Hepatocyte (in vitro differentiated cells): Measurements from ENCODE around the gene CHAT. TPM values are rescaled to one million over a fixed set of nuclear protein-coding genes. Genes with fewer than 3 reads are reported as not detected.

Experiments used
- DNase-seq: peaks from one replicate; pipeline ENCODE4 v3.0.0-alpha.2; 2016; ENCODE audit warnings: low spot score
- H2AFZ ChIP-seq: fragments of 200-600 bp; sonication (generic); 2 replicates; pipeline ENCODE4 v1.6.0; 2016; ENCODE audit warnings: antibody characterized with exemption, mild to moderate bottlenecking
- H3K27ac ChIP-seq: fragments of 200-600 bp; sonication (generic); 2 replicates; pipeline ENCODE4 v1.5.1; 2016; ENCODE audit warnings: mild to moderate bottlenecking
- H3K27me3 ChIP-seq: fragments of 200-600 bp; sonication (generic); 2 replicates; pipeline ENCODE4 v1.6.1; 2016
- H3K36me3 ChIP-seq: fragments of 200-600 bp; sonication (generic); replicated peaks from 2 replicates; pipeline ENCODE4 v1.5.1; 2016; ENCODE audit warnings: low read depth; ENCODE audit not compliant: insufficient read depth
- H3K4me1 ChIP-seq: fragments of 200-600 bp; sonication (generic); 2 replicates; pipeline ENCODE4 v1.5.1; 2016; ENCODE audit warnings: mild to moderate bottlenecking, moderate library complexity; ENCODE audit not compliant: insufficient read depth
- H3K4me2 ChIP-seq: fragments of 200-600 bp; sonication (generic); 2 replicates; pipeline ENCODE4 v1.6.0; 2016
- H3K4me3 ChIP-seq: fragments of 200-600 bp; sonication (generic); 2 replicates; pipeline ENCODE4 v1.5.1; 2016; ENCODE audit warnings: mild to moderate bottlenecking
- H3K79me2 ChIP-seq: fragments of 200-600 bp; sonication (generic); 2 replicates; pipeline ENCODE4 v1.6.0; 2017; ENCODE audit warnings: mild to moderate bottlenecking
- H3K9me2 ChIP-seq: fragments of 200-600 bp; sonication (generic); replicated peaks from 2 replicates; pipeline ENCODE4 v1.6.0; 2017; ENCODE audit warnings: mild to moderate bottlenecking; ENCODE audit not compliant: insufficient read depth
- H3K9me3 ChIP-seq: fragments of 200-600 bp; sonication (generic); 2 replicates; pipeline ENCODE4 v1.5.1; 2016; ENCODE audit warnings: low read depth, mild to moderate bottlenecking
- H4K20me1 ChIP-seq: fragments of 200-600 bp; sonication (generic); 2 replicates; pipeline ENCODE4 v1.6.0; 2016; ENCODE audit warnings: mild to moderate bottlenecking; ENCODE audit not compliant: insufficient read depth, poor library complexity, severe bottlenecking
- CTCF ChIP-seq: fragments of 200-600 bp; sonication (generic); IDR thresholded peaks from 2 replicates; pipeline ENCODE4 v1.5.1; 2016; ENCODE audit warnings: antibody characterized with exemption, mild to moderate bottlenecking; ENCODE audit not compliant: poor library complexity
- EZH2 ChIP-seq: fragments of 200-600 bp; sonication (generic); IDR thresholded peaks from 2 replicates; pipeline ENCODE4 v1.6.1; 2016; ENCODE audit warnings: antibody characterized with exemption, mild to moderate bottlenecking, borderline replicate concordance
- EZH2phosphoT487 ChIP-seq: fragments of 200-600 bp; sonication (generic); IDR thresholded peaks from one replicate; pipeline ENCODE4 v1.6.1; 2018; ENCODE audit warnings: antibody characterized with exemption, mild to moderate bottlenecking, low read depth, moderate library complexity; ENCODE audit not compliant: unreplicated experiment, severe bottlenecking
- WGBS: methylation state at CpG from one replicate; pipeline ENCODE4 v1.1.6; 2016; ENCODE audit warnings: low lambda C conversion rate; ENCODE audit errors: missing lambda C conversion rate; 5-methylcytosine and 5-hydroxymethylcytosine counted together
- polyA plus RNA-seq: library from polyadenylated mRNA; unstranded; fragments of >200 nt; fragmentation: Nextera tagmentation; extraction: Ambion mirVana; gene quantifications from 2 replicates; pipeline ENCODE4 v1.2.1, GENCODE V29; 2016
- total RNA-seq: library from RNA; depleted of rRNA; stranded (reverse); fragments of >200 nt; gene quantifications from 2 replicates; pipeline ENCODE4 v1.2.3, GENCODE V29; 2014

The CHAT gene
- total and polyA plus RNA-seq, 2 experiments from 2014 or later: 0.27 TPM; not detected in 1

- Histone ChIP-seq H3K4me2 (no peak overlapping the region), H3K36me3 (no peaks in the 10 kb centered on the region), H3K27ac (no peak overlapping the region), H3K27me3 (no peaks in the 10 kb centered on the region), H3K4me3 (no peak overlapping the region), H3K79me2 (no peaks in the 10 kb centered on the region), H2AFZ (no peak overlapping the region), H3K4me1 (peaks cover 7% of the 10 kb centered on the region), H3K9me3 (no peaks in the 10 kb centered on the region), H4K20me1 (no peaks in the 10 kb centered on the region), H3K9me2 (no peaks in the 10 kb centered on the region)
- TF ChIP-seq EZH2 (no peak), EZH2phosphoT487 (no peak), CTCF (no peak)
- 90% methylated on average over 15 of the region's 15 CpGs for WGBS
- no peak for DNase-seq
These were observed 37.4 kb downstream of the CHAT start for GRCh38 chr10:49651039-49651835.

GRCh38 chr10:49651917-49652316 lies 38.1 kb downstream of the CHAT start:
- H3K4me2 ChIP-seq: no peak overlapping the region

GRCh38 chr10:49652421-49653272 lies 38.8 kb downstream of the CHAT start:
- Histone ChIP-seq H3K9me2 (no peaks in the 10 kb centered on the region), H3K79me2 (no peaks in the 10 kb centered on the region), H3K36me3 (no peaks in the 10 kb centered on the region), H3K9me3 (no peaks in the 10 kb centered on the region), H3K4me3 (no peak overlapping the region), H3K4me2 (no peak overlapping the region), H3K4me1 (peaks cover 7% of the 10 kb centered on the region), H2AFZ (no peak overlapping the region), H3K27ac (peak overlapping the region; percentile 78), H4K20me1 (no peaks in the 10 kb centered on the region), H3K27me3 (no peaks in the 10 kb centered on the region)
- no peak for TF ChIP-seq CTCF
- TF ChIP-seq EZH2phosphoT487: no peak
- no peak for TF ChIP-seq EZH2
- 82% methylated on average over 13 of the region's 15 CpGs for WGBS
- peak; percentile 57 for DNase-seq

More at GRCh38 chr10:49651917-49652316, 38.1 kb downstream of the CHAT start:
- Histone ChIP-seq H3K4me1 (peaks cover 7% of the 10 kb centered on the region), H3K27ac (no peak overlapping the region), H3K36me3 (no peaks in the 10 kb centered on the region), H2AFZ (no peak overlapping the region), H3K9me3 (no peaks in the 10 kb centered on the region), H3K9me2 (no peaks in the 10 kb centered on the region), H3K4me3 (no peak overlapping the region), H4K20me1 (no peaks in the 10 kb centered on the region), H3K79me2 (no peaks in the 10 kb centered on the region), H3K27me3 (no peaks in the 10 kb centered on the region)
- no peak for TF ChIP-seq CTCF
- no peak for TF ChIP-seq EZH2phosphoT487
- no peak for TF ChIP-seq EZH2
- no peak for DNase-seq
- 84% methylated on average over 2 of the region's 2 CpGs for WGBS
